Adrenal gland (tissue), 5 donors: ENCODE measurements around the gene DNAAF2.
A peak's percentile ranks its signal among the peaks of the same experiment; 100 is the strongest.

ENCODE experiments used
- CTCF ChIP-seq, 6 experiments: fragments of 450-650 bp in 4 of 6; fragments of 200-600 bp in 2 of 6; sonication (generic) in 1 of 6; IDR thresholded peaks; 1 replicate in 5 of 6; 2 replicates in 1 of 6; pipeline versions ENCODE4 v1.5.1 to v1.8.0; 2016 to 2021; ENCODE audit warnings: antibody characterized with exemption in 6 of 6, mild to moderate bottlenecking in 2 of 6, moderate library complexity in 1 of 6
- POLR2A ChIP-seq, 2 donors: fragments of 450-650 bp; IDR thresholded peaks; one replicate each; pipeline ENCODE4 v1.6.1; 2017; ENCODE audit warnings: antibody characterized with exemption in 2 of 2, mild to moderate bottlenecking in 2 of 2, moderate library complexity in 1 of 2
- donor health status: DM: no; HTN: no; CAD: no.

- TF ChIP-seq CTCF (IDR thresholded peaks at IDR 0.05) (peak in 4 of 6 experiments; percentile 22 to 45 (median 32)), POLR2A (IDR thresholded peaks at IDR 0.05) (peak; percentile 85 to 99)
Observed at GRCh38 chr14:49620182-49621113, 14.6 kb downstream of the DNAAF2 start, which contains the start of the genes MGAT2 and RPL36AL.
